A549 (cell line): ENCODE measurements around the gene MYL4. TPM values are rescaled to one million over a fixed set of nuclear protein-coding genes. Genes with fewer than 3 reads are reported as not detected.
A peak's percentile ranks its signal among the peaks of the same experiment; 100 is the strongest.

Source experiments
- ATAC-seq, 2 experiments: fragments of 200-7000 bp in 1 of 2; fragments of >200 bp in 1 of 2; cut with Nextera tagmentation in 1 of 2; cut with Tn5 transposase in 1 of 2; 3 replicates each; pipeline versions ENCODE4 v1.8.0 to v1.9.1; 2018 to 2020; ENCODE audit warnings: mild to moderate bottlenecking in 1 of 2, moderate library complexity in 1 of 2
- CTCF ChIA-PET: fragments of 300-600 bp; sonication (Branson Sonifier 250); formaldehyde crosslinking; extraction: SDS; loops from one replicate; lab custom pipeline; 2021; ENCODE audit warnings: antibody characterized with exemption, inconsistent platforms; lab: Yijun Ruan, JAX
- POLR2A ChIA-PET: fragments of 350-600 bp; formaldehyde crosslinking; extraction: SDS; loops from one replicate; lab custom pipeline; 2021; ENCODE audit warnings: antibody characterized with exemption, inconsistent platforms; lab: Yijun Ruan, JAX
- DNase-seq, 2 experiments: peaks; one replicate each; pipeline versions ENCODE4 v3.0.0 to v3.0.0-alpha.2; 2011 to 2016; ENCODE audit warnings: low read depth in 1 of 2, low spot score in 1 of 2
- FAIRE-seq: peaks from 2 replicates; lab custom pipeline; 2011; peaks lifted over from hg19 to GRCh38; lab: Jason Lieb, UNC
- H3K27ac ChIP-seq, 2 experiments: fragments of >200 bp; sonication (Bioruptor Twin); formaldehyde crosslinking; 3 replicates each; pipeline ENCODE4 v1.5.1; 2016 to 2017
- H3K4me1 ChIP-seq: fragments of >200 bp; sonication (Bioruptor Twin); formaldehyde crosslinking; 3 replicates; pipeline ENCODE4 v1.6.1; 2016
- H3K4me2 ChIP-seq: fragments of >200 bp; sonication (Bioruptor Twin); formaldehyde crosslinking; 3 replicates; pipeline ENCODE4 v1.6.1; 2016
- H3K4me3 ChIP-seq: fragments of >200 bp; sonication (Bioruptor Twin); formaldehyde crosslinking; 3 replicates; pipeline ENCODE4 v1.5.1; 2016
- H3K9me3 ChIP-seq: fragments of >200 bp; sonication (Bioruptor Twin); formaldehyde crosslinking; 3 replicates; pipeline ENCODE4 v1.6.1; 2016
- ATOH8 ChIP-seq: fragments of 250-450 bp; sonication (Bioruptor Pico); IDR thresholded peaks from 2 replicates; pipeline ENCODE4 v1.5.0; 2020; ENCODE audit warnings: low read depth, mild to moderate bottlenecking, moderate library complexity
- BCL3 ChIP-seq: fragments of >200 bp; sonication (Bioruptor Twin); formaldehyde crosslinking; IDR thresholded peaks from 3 replicates; pipeline ENCODE4 v1.6.1; 2016
- BHLHE40 ChIP-seq: IDR thresholded peaks from 2 replicates; pipeline ENCODE4 v1.6.1; 2012; ENCODE audit warnings: low read depth, low read length, inconsistent platforms
- CBX8 ChIP-seq: fragments of 200-600 bp; sonication (generic); IDR thresholded peaks from 2 replicates; pipeline ENCODE4 v1.6.1; 2016
- CEBPB ChIP-seq, 2 experiments: fragments of >200 bp in 1 of 2; sonication (Bioruptor Twin) in 1 of 2; formaldehyde crosslinking in 1 of 2; IDR thresholded peaks; 2 replicates each; pipeline ENCODE4 v1.6.1; 2012 to 2016
- ESRRA ChIP-seq: fragments of 150-350 bp; IDR thresholded peaks from 2 replicates; pipeline ENCODE4 v1.6.1; 2014; ENCODE audit warnings: mild to moderate bottlenecking, low read length, borderline replicate concordance
- FOSL2 ChIP-seq, 2 experiments: fragments of 450-650 bp in 1 of 2; fragments of >200 bp in 1 of 2; sonication (Bioruptor Twin) in 1 of 2; formaldehyde crosslinking; IDR thresholded peaks; 2 replicates each; pipeline versions ENCODE4 v1.5.0 to v1.6.1; 2016 to 2020; ENCODE audit warnings: mild to moderate bottlenecking in 1 of 2, moderate library complexity in 1 of 2
- GATA3 ChIP-seq: IDR thresholded peaks from 2 replicates; pipeline ENCODE4 v1.6.1; 2012; ENCODE audit warnings: borderline replicate concordance
- HEYL ChIP-seq: fragments of 250-450 bp; sonication (Bioruptor Pico); IDR thresholded peaks from 2 replicates; pipeline ENCODE4 v1.8.0; 2021; ENCODE audit warnings: mild to moderate bottlenecking, moderate library complexity
- HOXB13 ChIP-seq: fragments of 250-450 bp; sonication (Bioruptor Pico); IDR thresholded peaks from 2 replicates; pipeline ENCODE4 v1.5.0; 2020; ENCODE audit warnings: low read depth, mild to moderate bottlenecking, moderate library complexity
- JUN ChIP-seq, 2 experiments: fragments of >200 bp; sonication (Bioruptor Twin); formaldehyde crosslinking; IDR thresholded peaks; 2 replicates in 1 of 2; 3 replicates in 1 of 2; pipeline ENCODE4 v1.6.1; 2016 to 2017
- JUNB ChIP-seq: fragments of >200 bp; sonication (Bioruptor Twin); formaldehyde crosslinking; IDR thresholded peaks from 2 replicates; pipeline ENCODE4 v1.6.1; 2016
- KDM5A ChIP-seq: fragments of 200-600 bp; sonication (generic); IDR thresholded peaks from 2 replicates; pipeline ENCODE4 v1.6.1; 2016; ENCODE audit warnings: antibody characterized with exemption, mild to moderate bottlenecking
- MYC ChIP-seq: IDR thresholded peaks from 2 replicates; pipeline ENCODE4 v1.6.1; 2012; ENCODE audit warnings: mild to moderate bottlenecking, inconsistent platforms, low read length, improper control_type of control experiment, borderline replicate concordance
- NR3C1 ChIP-seq: fragments of >200 bp; sonication (Bioruptor Twin); formaldehyde crosslinking; IDR thresholded peaks from 3 replicates; pipeline ENCODE4 v1.6.1; 2017
- PBX3 ChIP-seq: IDR thresholded peaks from 2 replicates; pipeline ENCODE4 v1.6.1; 2012
- PHF8 ChIP-seq: fragments of 200-600 bp; sonication (generic); IDR thresholded peaks from 2 replicates; pipeline ENCODE4 v1.6.1; 2016; ENCODE audit warnings: low read depth, mild to moderate bottlenecking, antibody characterized with exemption, moderate library complexity, borderline replicate concordance
- POLR2A ChIP-seq: IDR thresholded peaks from 2 replicates; pipeline ENCODE4 v1.6.1; 2012; ENCODE audit warnings: mild to moderate bottlenecking, low read length
- RNF2 ChIP-seq: fragments of 200-600 bp; sonication (generic); IDR thresholded peaks from 2 replicates; pipeline ENCODE4 v1.6.1; 2016; ENCODE audit warnings: low read depth, mild to moderate bottlenecking, antibody characterized with exemption, moderate library complexity, borderline replicate concordance
- SMC3 ChIP-seq: fragments of >200 bp; sonication (Bioruptor Twin); formaldehyde crosslinking; IDR thresholded peaks from 3 replicates; pipeline ENCODE4 v1.6.1; 2018; ENCODE audit warnings: inconsistent platforms
- TP53 ChIP-seq: fragments of 250-450 bp; sonication (Bioruptor Pico); IDR thresholded peaks from 2 replicates; pipeline ENCODE4 v1.5.0; 2021; ENCODE audit warnings: mild to moderate bottlenecking, moderate library complexity
- ZNF302 ChIP-seq: fragments of 250-450 bp; sonication (Bioruptor Pico); IDR thresholded peaks from 2 replicates; pipeline ENCODE4 v1.9.0; 2021; ENCODE audit warnings: inconsistent platforms, mild to moderate bottlenecking, moderate library complexity
- ZSCAN20 ChIP-seq: fragments of 250-450 bp; sonication (Bioruptor Pico); IDR thresholded peaks from 2 replicates; pipeline ENCODE4 v1.8.0; 2022; ENCODE audit warnings: mild to moderate bottlenecking, moderate library complexity
- WGBS: methylation state at CpG from one replicate; pipeline ENCODE4 v1.1.6; 2017; ENCODE audit errors: missing lambda C conversion rate; 5-methylcytosine and 5-hydroxymethylcytosine counted together
- polyA plus RNA-seq, 4 experiments: library from polyadenylated mRNA; depleted of rRNA in 3 of 4; stranded (reverse); fragments of >200 nt; fragmentation: RNase III in 1 of 4; extraction: RNeasy Plus Mini Kit Qiagen cat#74134 plus additional on column Dnase treatment in 1 of 4; gene quantifications; 2 replicates in 3 of 4; 3 replicates in 1 of 4; pipeline ENCODE4 v1.2.3, GENCODE V29; 2011 to 2017

Gene MYL4
- polyA plus RNA-seq, 2 of the 4 experiments (the other 2 are of a cell fraction), result not detected

GRCh38 chr17:47219621-47220475 is 10.7 kb downstream of the MYL4 start:
- Histone ChIP-seq H3K4me2 (no peak overlapping the region), H3K4me3 (no peak overlapping the region), H3K4me1 (peaks cover 2% of the 10 kb centered on the region; the same call in 2 of the 3 replicates), H3K9me3 (0 out of 3 replicates have a peak, but pooled peaks cover 6% of the 10 kb centered on the region), H3K27ac (no peak overlapping the region)
- ATAC-seq (peak in 1 of 2 experiments; percentile 26; a peak in 3 of 6 replicates), FAIRE-seq (no peak), DNase-seq (no peak)
- ChIA-PET POLR2A (interaction anchor here (0.8 kb wide), 1 partner anchor 30 kb away, joined by 6 read pairs; no protein-coding TSS in a partner anchor), CTCF (interaction anchor here (0.7 to 8.6 kb wide), 3 partner anchors 10 to 277 kb away, joined by 4 to 44 read pairs (median 29); no protein-coding TSS in a partner anchor)
- 79% methylated on average over 20 of the region's 21 CpGs for WGBS
- no peak for TF ChIP-seq NR3C1

- Histone ChIP-seq H3K4me2 (no peak overlapping the region), H3K27ac (no peak overlapping the region), H3K4me3 (no peak overlapping the region), H3K4me1 (peaks cover 9% of the 10 kb centered on the region), H3K9me3 (0 out of 3 replicates have a peak, but pooled peaks cover 6% of the 10 kb centered on the region)
- POLR2A ChIA-PET, result interaction anchor here (0.6 kb wide), 1 partner anchor 31 kb away, joined by 3 read pairs; the partner anchor contains the start of gene CDC27
- 63% methylated on average over 7 of the region's 7 CpGs for WGBS
- TF ChIP-seq KDM5A (no peak), BHLHE40 (no peak), GATA3 (no peak), PHF8 (no peak), POLR2A (no peak), CBX8 (no peak), ATOH8 (CRISPR knock-in tag) (no peak), TP53 (CRISPR knock-in tag) (no peak)
- ATAC-seq, result no peak; a peak in 1 of 6 replicates
- DNase-seq, result no peak
- FAIRE-seq, result no peak
- CTCF ChIA-PET, result interaction anchor here (0.7 to 8.6 kb wide), 3 partner anchors 9 to 278 kb away, joined by 4 to 44 read pairs (median 29); no protein-coding TSS in a partner anchor
Observed at GRCh38 chr17:47220531-47220999, 11.4 kb downstream of the MYL4 start.

- ChIA-PET CTCF (interaction anchor here (4.1 to 8.6 kb wide), 2 partner anchors 9 to 95 kb away, joined by 29 to 44 read pairs; no protein-coding TSS in a partner anchor), POLR2A (interaction anchor here (0.6 kb wide), 1 partner anchor 32 kb away, joined by 3 read pairs; the partner anchor contains the start of gene CDC27)
- DNase-seq (no peak), FAIRE-seq (no peak), ATAC-seq (no peak)
- Histone ChIP-seq H3K4me1 (peaks cover 13% of the 10 kb centered on the region), H3K4me2 (no peak overlapping the region), H3K9me3 (0 out of 3 replicates have a peak, but pooled peaks cover 6% of the 10 kb centered on the region), H3K27ac (no peak overlapping the region), H3K4me3 (no peak overlapping the region)
- 78% methylated on average over 6 of the region's 6 CpGs for WGBS
- no peak for TF ChIP-seq PBX3
- no peak for TF ChIP-seq HOXB13 (CRISPR knock-in tag)
- TF ChIP-seq RNF2, result no peak
- TF ChIP-seq BCL3, result no peak
- no peak for TF ChIP-seq KDM5A
- TF ChIP-seq PHF8, result no peak
Observed at GRCh38 chr17:47221154-47221553, 12.0 kb downstream of the MYL4 start.

- WGBS, result 69% methylated on average over 4 of the region's 4 CpGs
- FAIRE-seq, result no peak
Observed at GRCh38 chr17:47222047-47222446, 12.9 kb downstream of the MYL4 start.

More at GRCh38 chr17:47222047-47222446, 12.9 kb downstream of the MYL4 start:
- DNase-seq (no peak), ATAC-seq (no peak)
- TF ChIP-seq ZNF302 (CRISPR knock-in tag) (no peak), ESRRA (no peak), HEYL (no peak), JUNB (no peak), SMC3 (no peak), CEBPB (IDR thresholded peaks at IDR 0.05) (no peak), JUN (IDR thresholded peaks at IDR 0.05) (no peak), ZSCAN20 (no peak), ATOH8 (CRISPR knock-in tag) (no peak), FOSL2 (IDR thresholded peaks at IDR 0.05) (no peak), FOSL2 (CRISPR knock-in tag; IDR thresholded peaks at IDR 0.05) (no peak), MYC (no peak)
- H3K9me3 ChIP-seq, result 0 out of 3 replicates have a peak, but pooled peaks cover 6% of the 10 kb centered on the region
- H3K4me2 ChIP-seq, result no peak overlapping the region
- H3K4me3 ChIP-seq, result no peak overlapping the region
- no peak overlapping the region for H3K27ac ChIP-seq
- peaks cover 13% of the 10 kb centered on the region for H3K4me1 ChIP-seq
- CTCF ChIA-PET, result interaction anchor here (1.0 to 8.6 kb wide), 3 partner anchors 8 to 94 kb away, joined by 3 to 44 read pairs (median 3); no protein-coding TSS in a partner anchor
- POLR2A ChIA-PET, result no interaction called here
